GM19452 (cell line): ENCODE data around the gene GSDMA.

Source experiments
- ATAC-seq: cut with Tn5 transposase; IDR thresholded peaks from one replicate; pipeline ENCODE4 v1.9.1; 2021; ENCODE audit not compliant: unreplicated experiment

GSDMA gene

GRCh38 chr17:39954876-39955275, 7.9 kb upstream of the GSDMA start:
- no peak for ATAC-seq

- ATAC-seq = no peak
Observed at GRCh38 chr17:39955726-39956225, 7.0 kb upstream of the GSDMA start.

GRCh38 chr17:39960524-39961041, 2.2 kb upstream of the GSDMA start:
- ATAC-seq = no peak

GRCh38 chr17:39963829-39964228, 1.0 kb downstream of the GSDMA start:
- ATAC-seq = no peak

- no peak for ATAC-seq
Observed at GRCh38 chr17:39965017-39965699, 2.4 kb downstream of the GSDMA start.

- ATAC-seq = no peak
Observed at GRCh38 chr17:39966771-39967170, 4.0 kb downstream of the GSDMA start.

- ATAC-seq = no peak
Observed at GRCh38 chr17:39968761-39969160, 6.0 kb downstream of the GSDMA start.

GRCh38 chr17:39969375-39969774, 6.6 kb downstream of the GSDMA start:
- no peak for ATAC-seq

- no peak for ATAC-seq
Observed at GRCh38 chr17:39970157-39970692, 7.4 kb downstream of the GSDMA start.

- ATAC-seq = no peak
Observed at GRCh38 chr17:39971076-39971603, 8.3 kb downstream of the GSDMA start.

- no peak for ATAC-seq
Observed at GRCh38 chr17:39972271-39972670, 9.5 kb downstream of the GSDMA start.

- ATAC-seq = no peak
Observed at GRCh38 chr17:39973496-39973895, 10.7 kb downstream of the GSDMA start.

- ATAC-seq = no peak
Observed at GRCh38 chr17:39974433-39974832, 11.6 kb downstream of the GSDMA start.

GRCh38 chr17:39975801-39976200, 13.0 kb downstream of the GSDMA start:
- ATAC-seq = no peak

GRCh38 chr17:39979016-39979670, 16.3 kb downstream of the GSDMA start:
- no peak for ATAC-seq

GRCh38 chr17:39979893-39980350, 17.1 kb downstream of the GSDMA start:
- peak; percentile 13 for ATAC-seq

- ATAC-seq = peak; percentile 93
Observed at GRCh38 chr17:39980351-39981206, 17.8 kb downstream of the GSDMA start, which contains the start of gene PSMD3. Gene PSMD3 (plus strand): TSS chr17:39980807. CDS start chr17:39980971, 164 bp downstream.

- ATAC-seq = no peak
Observed at GRCh38 chr17:39981207-39981741, 18.5 kb downstream of the GSDMA start.

GRCh38 chr17:39981766-39982375, 19.1 kb downstream of the GSDMA start:
- no peak for ATAC-seq
